T-helper 17 cell (primary cell): Measurements from ENCODE around the gene TACR1. TPM values are rescaled to one million over a fixed set of nuclear protein-coding genes. Genes with fewer than 3 reads are reported as not detected.

Experiments
- total RNA-seq, 4 donors: library from RNA in 2 of 4; stranded (reverse) in 2 of 4; gene quantifications; one replicate each; pipeline ENCODE4 v1.2.3 and lab custom pipeline; 2022 to 2026

TACR1 gene
- total RNA-seq, 2 donors from 2014 or later, result not detected

Other genes starting within 250 kb of the TACR1 start
- gene POLE4, start 240.9 kb downstream of the TACR1 start, total RNA-seq, result 10 to 100 TPM; 27.4 to 39.4 TPM